HuH-7 (cell line): ENCODE results near the gene SMCR8.
"Not testable (repeated sequence)": the region's sequence is repeated elsewhere in the genome, so short reads cannot be mapped to it uniquely, and the experiment has no call there.

Experiments
- DNase-seq: peaks from one replicate; pipeline ENCODE4 v3.0.0; 2011; ENCODE audit warnings: low spot score

SMCR8 gene

DNA sequence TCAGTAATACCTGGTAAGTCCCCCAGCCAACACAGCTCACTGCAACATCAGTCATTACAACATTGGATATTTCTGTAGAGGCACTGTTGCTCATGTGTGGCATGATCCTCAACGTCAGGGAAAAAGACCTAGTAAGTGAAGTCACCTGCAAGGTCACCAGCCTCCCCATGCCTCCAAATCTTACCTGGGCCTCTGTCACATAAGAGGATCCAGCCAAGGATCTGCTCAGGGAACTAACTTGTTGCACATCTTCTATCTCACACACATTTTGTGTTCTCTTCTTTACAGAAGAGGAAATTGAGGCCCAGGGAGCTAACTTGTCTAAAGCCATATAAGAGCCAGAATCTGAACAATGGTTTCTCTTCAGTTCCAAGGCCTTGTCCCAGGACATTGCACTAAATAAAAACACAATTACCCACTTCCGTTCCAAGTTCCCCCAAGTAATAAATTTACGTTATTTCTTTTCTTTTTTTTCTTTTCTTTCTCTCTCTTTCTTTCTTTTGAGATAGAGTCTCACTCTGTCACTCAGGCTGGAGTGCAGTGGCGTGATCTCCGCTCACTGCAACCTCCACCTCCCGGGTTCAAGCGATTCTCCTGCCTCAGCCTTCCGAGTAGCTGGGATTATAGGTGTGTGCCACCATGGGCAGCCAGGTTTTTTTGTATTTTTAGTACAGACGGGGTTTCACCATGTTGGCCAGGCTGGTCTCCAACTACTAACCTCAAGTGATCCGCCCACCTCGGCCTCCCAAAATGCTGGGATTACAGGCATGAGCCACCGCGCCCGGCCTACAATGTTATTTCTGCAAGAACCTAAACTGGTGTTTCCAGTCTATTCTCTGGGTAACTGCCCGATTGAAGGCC is 47.0 kb downstream of the SMCR8 start:
- no peak for DNase-seq

DNA sequence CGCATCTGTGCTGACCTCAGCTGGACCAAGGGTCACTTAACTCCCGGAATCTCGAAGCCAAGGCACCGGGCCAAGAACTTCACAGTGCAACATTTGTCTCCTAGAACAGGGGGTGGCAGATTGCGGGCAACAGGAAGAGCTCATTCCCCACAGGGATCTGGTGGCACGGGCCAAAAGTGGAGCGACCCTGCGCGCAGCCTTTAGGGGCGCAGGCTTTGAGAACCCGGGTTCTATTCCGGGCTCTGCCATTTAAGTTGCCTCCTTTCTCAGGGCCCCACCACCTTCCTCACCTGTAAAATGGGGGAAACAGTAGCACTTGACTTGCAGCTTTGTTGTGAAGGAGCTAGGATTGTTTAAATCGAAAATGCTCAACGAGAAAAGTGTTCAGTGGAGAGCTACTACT is 47.6 kb downstream of the SMCR8 start:
- peak; percentile 40 for DNase-seq

DNA sequence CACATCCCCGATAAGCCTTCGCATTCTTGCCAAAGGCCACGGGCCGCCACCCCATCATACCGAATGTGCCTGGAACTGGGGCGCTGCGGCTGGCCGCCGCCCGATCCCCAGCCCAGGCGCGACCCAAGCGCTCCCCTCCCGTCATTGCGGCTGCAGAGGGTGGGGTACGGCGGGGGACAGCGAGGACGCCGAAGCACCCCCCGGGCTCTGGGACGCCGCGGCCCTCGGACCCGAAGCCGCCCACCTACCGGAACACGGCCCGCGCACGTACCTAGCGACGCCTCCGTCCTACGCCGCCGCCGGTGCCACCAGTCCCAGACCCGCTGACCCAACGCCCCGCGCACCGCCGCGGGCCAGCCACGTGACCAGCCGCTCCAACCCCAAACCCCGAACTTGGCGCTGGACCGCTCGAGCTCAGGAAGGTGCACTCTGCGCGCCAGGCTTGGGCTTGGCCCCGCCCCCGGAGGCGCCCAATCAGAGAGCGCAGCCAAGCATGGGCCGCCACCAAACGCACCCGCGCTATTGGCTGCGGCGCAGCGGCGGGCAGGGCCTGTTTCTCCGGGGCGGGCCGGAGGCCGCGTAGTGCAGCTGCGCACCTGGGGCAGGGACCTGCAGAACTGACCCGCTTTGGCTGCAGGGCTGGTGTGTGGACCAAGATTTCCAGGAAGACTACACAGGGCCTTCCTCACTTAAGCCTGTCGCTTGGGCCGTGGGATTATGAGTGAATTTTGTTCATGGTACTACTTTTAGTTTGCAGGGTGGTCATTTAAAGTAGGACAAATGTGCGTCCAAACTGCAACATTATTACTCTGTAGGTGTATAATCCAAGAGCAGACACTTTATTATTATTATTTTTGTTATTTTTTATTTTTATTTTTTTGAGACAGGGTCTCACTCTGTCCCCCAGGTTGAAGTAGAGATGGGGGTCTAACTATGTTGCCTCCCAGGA is 48.3 kb downstream of the SMCR8 start, which contains the start of gene SHMT1:
Gene SHMT1 (minus strand): TSS at position 450 of the 949 bp plus-strand sequence. CDS start 7,569 bp downstream, outside the sequence.
- peak; percentile 92 for DNase-seq

DNA sequence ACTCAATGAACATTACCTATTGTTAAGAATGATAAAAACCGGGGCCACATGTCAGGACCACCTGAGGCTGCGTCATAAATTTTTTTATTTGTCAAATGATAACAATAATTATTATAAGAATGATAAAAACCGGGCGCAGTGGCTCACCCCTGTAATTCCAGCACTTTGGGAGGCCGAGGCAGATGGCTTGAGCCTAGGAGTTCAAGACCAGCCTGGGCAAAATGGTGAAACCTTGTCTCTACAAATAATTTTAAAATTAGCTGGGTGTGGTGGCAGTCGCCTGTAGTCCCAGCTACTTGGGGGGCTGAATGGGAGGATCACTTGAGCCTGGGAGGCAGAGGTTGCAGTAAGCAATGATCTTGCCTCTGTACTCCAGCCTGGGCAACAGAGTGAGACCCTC is 49.1 kb downstream of the SMCR8 start:
- no peak for DNase-seq

DNA sequence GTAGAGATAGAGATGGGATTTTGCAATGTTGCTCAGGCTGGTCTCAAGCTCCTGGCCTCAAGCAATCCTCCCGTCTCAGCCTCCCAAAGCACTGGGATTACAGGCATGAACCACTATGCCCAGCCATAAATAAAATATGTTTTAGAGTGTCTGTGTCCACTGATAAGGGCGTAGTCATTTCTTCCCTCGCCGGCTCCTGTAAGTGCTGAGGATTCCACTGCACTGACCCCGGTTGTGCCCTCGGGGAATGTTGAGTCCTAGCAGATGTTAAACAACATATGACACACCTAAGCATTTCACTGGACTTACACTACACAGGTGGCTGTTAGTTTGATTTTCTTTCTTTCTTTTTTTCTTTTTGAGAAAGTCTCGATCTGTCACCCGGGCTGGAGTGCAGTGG is 53.9 kb downstream of the SMCR8 start:
- no peak for DNase-seq

DNA sequence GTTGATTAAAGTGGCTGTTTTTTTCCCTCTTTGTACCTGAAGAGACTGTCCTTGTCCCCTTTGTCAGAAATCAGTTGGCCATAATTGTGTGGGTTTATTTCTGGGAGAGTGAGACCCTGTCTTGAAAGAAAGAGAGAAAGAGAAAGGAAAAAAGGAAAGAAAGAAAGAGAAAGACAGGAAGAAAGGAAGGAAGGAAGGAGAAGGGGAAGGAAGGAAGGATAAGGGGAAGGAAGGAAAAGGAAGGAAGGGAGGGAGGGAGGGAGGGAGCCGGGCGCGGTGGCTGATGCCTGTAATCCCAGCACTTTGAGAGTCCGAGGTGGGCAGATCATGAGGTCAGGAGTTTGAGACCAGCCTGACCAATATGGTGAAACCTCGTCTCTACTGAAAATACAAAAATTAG is 55.7 kb downstream of the SMCR8 start:
- no peak for DNase-seq

DNA sequence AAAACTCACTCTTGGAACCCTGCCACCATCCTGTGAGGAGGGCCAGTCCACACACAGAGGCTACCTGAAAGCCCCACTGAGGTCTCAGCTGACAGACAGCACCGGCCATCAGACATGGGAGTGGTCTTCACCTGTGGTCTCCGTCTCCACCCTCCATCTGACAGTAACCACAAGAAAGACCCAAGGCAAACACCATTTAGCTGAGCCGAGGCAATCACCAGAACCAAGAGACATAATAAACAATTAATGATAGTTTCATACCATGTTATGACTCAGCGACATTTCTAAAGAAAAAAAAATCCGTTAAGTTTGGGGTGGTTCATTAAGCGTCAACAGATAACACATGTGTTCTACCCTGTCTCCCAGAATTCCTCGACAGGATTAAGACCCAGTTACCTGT is 56.4 kb downstream of the SMCR8 start:
- DNase-seq = no peak

DNA sequence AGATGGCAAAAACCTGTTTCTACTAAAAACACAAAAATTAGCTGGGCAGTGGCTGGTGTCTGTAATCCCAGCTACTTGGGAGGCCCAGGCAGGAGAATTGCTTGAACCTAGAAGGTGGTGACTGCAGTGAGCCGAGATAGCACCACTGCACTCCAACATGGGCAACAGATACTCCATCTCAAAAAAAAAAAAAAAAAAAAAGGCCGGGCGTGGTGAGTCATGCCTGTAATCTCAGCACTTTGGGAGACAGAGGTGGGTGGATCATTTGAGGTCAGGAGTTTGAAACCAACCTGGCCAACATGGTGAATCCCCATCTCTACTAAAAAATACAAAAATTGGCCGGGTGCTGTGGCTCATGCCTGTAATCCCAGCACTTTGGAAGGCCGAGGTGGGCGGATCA is 58.1 kb downstream of the SMCR8 start:
- not testable (repeated sequence) for DNase-seq

DNA sequence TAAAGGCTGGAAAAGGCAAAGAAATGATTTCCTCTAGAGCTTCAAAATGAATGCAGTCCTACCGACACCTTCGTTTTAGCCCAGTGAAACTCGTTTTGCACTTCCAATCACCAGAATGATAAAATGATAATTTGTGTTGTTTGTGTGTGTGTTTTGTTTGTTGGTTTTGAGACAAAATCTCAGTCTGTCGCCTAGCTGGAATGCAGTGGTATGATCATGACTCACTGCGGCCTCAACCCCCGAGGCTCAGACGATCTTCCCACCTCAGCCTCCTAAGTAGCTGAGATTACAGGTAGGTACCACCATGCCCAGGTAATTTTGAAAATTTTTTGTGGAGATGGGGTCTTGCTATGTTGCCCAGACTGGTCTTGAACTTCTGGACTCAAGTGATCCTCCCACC is 59.1 kb downstream of the SMCR8 start:
- DNase-seq = no peak
